Breast epithelium (tissue), 3 donors: ENCODE data around the gene NUDT1.

Experiments used
- POLR2A ChIP-seq: fragments of 450-650 bp; IDR thresholded peaks from one replicate; pipeline ENCODE4 v1.6.1; 2016; ENCODE audit warnings: antibody characterized with exemption, mild to moderate bottlenecking, moderate library complexity
- POLR2AphosphoS5 ChIP-seq, 3 donors: sonication (generic); formaldehyde crosslinking; IDR thresholded peaks; one replicate each; pipeline ENCODE4 v1.6.1; 2017; ENCODE audit warnings: antibody characterized with exemption in 3 of 3
- TF ChIP-seq, protein P1 (sequence below), 3 donors: fragments of 450-650 bp; IDR thresholded peaks; one replicate each; pipeline ENCODE4 v1.5.1; 2016 to 2017; ENCODE audit warnings: antibody characterized with exemption in 3 of 3, mild to moderate bottlenecking in 3 of 3, moderate library complexity in 3 of 3

DNA sequence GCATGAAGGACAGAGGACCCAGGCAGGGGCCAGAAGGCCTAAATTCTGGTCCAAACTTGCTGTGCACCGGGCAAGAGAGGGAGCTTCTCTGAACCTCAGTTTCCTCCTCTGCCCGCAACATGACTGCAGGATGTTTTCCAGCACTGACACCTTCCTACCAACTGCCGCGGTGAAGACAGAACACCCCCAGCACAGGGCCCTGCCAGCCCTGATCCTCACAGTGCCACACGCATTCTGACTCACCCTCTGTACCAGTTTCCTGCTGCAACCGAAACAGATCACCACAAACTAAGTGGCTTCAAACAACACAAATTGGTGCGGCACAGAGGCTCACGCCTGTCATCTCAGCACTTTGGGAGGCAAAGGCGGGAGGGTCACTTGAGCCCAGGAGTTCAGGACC, 27.4 kb upstream of the NUDT1 start:
- TF ChIP-seq POLR2A (no peak), POLR2AphosphoS5 (IDR thresholded peaks at IDR 0.05) (no peak)
- TF ChIP-seq, protein P1, sequence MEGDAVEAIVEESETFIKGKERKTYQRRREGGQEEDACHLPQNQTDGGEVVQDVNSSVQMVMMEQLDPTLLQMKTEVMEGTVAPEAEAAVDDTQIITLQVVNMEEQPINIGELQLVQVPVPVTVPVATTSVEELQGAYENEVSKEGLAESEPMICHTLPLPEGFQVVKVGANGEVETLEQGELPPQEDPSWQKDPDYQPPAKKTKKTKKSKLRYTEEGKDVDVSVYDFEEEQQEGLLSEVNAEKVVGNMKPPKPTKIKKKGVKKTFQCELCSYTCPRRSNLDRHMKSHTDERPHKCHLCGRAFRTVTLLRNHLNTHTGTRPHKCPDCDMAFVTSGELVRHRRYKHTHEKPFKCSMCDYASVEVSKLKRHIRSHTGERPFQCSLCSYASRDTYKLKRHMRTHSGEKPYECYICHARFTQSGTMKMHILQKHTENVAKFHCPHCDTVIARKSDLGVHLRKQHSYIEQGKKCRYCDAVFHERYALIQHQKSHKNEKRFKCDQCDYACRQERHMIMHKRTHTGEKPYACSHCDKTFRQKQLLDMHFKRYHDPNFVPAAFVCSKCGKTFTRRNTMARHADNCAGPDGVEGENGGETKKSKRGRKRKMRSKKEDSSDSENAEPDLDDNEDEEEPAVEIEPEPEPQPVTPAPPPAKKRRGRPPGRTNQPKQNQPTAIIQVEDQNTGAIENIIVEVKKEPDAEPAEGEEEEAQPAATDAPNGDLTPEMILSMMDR (IDR thresholded peaks at IDR 0.05), result no peak
